ENCODE data around the gene FIGN. TPM values are rescaled to one million over a fixed set of nuclear protein-coding genes. Genes with fewer than 3 reads are reported as not detected.

The FIGN gene
- total and polyA plus RNA-seq, 2 donors (not counting 1 experiment from before 2014, with no cell fraction given), result not detected

DNA sequence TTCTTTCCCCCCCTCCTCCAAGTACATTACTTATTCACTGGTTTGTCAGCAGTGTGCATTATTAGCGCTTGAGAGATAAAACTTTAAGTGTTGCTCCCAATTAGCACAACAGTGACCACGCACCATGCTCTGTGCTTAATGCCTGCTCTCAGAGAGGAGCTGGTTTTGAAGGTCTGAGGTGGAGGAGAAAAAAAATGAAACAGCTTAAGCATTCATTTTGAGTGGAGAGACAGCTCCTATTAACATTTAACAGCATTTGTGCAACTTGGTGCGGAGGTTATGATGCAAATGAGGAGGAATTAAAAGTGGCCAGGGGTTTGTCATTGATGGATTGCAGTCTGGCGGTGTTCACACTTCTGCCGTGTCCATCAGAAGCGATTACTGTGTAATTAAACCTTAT lies 141.8 kb downstream of the FIGN start:
- Mint-ChIP-seq H3K27ac (no peak overlapping the region), H3K4me3 (no peak overlapping the region), H3K27me3 (no peaks in the 10 kb centered on the region), H3K4me1 (no peaks in the 10 kb centered on the region), H3K9me3 (ENCODE audit: insufficient read depth) (no peaks in the 10 kb centered on the region)
- POLR2A ChIA-PET, result no interaction called here
- WGBS (ENCODE audit: insufficient coverage), result 100% methylated on average over 1 of the region's 6 CpGs
- H3K4me3 ChIP-seq (ENCODE audit: control extremely low read depth in 1 of 5, extremely low read depth in 1 of 5, insufficient read depth in 1 of 5, low read depth in 2 of 5, low read length in 4 of 5), result no peak overlapping the region
- H3K36me3 ChIP-seq (replicated peaks in 1 of 2; ENCODE audit: control extremely low read depth in 1 of 2, control insufficient read depth in 1 of 2, extremely low read depth in 1 of 2, insufficient read depth in 2 of 2, low read length in 1 of 2), result no peaks in the 10 kb centered on the region
- no peak for ATAC-seq (ENCODE audit: low read depth)
- H3K4me1 ChIP-seq (ENCODE audit: control insufficient read depth in 2 of 2, insufficient read depth in 2 of 2, low read length in 2 of 2), result no peaks in the 10 kb centered on the region
- no peaks in the 10 kb centered on the region for H3K27me3 ChIP-seq (replicated peaks in 1 of 4; ENCODE audit: control extremely low read depth in 1 of 4, control insufficient read depth in 3 of 4, insufficient read depth in 4 of 4, low read length in 3 of 4)
- no peak overlapping the region for H3K9ac ChIP-seq (ENCODE audit: low read length)
- H4K20me1 ChIP-seq (ENCODE audit: control insufficient read depth, insufficient read depth, low read length, poor library complexity, severe bottlenecking), result no peaks in the 10 kb centered on the region
- no peak overlapping the region for H3K27ac ChIP-seq (ENCODE audit: low read length in 2 of 2)
- H3K9me3 ChIP-seq (ENCODE audit: control extremely low read depth in 1 of 3, control insufficient read depth in 2 of 3, insufficient read depth in 1 of 3, low read length in 2 of 3), result no peaks in the 10 kb centered on the region
- H3K79me2 ChIP-seq (ENCODE audit: control insufficient read depth, insufficient read depth, low read length), result no peaks in the 10 kb centered on the region
- no peak overlapping the region for H3K4me2 ChIP-seq (replicated peaks; ENCODE audit: low read depth, low read length, poor library complexity, severe bottlenecking)
- H2AFZ ChIP-seq (ENCODE audit: insufficient read depth, low read depth, low read length, poor library complexity, severe bottlenecking), result no peak overlapping the region
- TF ChIP-seq EZH2 (IDR thresholded peaks at IDR 0.05; ENCODE audit: borderline replicate concordance, insufficient read depth, low read depth, low read length, poor library complexity, severe bottlenecking), result no peak
- TF ChIP-seq, protein P1, sequence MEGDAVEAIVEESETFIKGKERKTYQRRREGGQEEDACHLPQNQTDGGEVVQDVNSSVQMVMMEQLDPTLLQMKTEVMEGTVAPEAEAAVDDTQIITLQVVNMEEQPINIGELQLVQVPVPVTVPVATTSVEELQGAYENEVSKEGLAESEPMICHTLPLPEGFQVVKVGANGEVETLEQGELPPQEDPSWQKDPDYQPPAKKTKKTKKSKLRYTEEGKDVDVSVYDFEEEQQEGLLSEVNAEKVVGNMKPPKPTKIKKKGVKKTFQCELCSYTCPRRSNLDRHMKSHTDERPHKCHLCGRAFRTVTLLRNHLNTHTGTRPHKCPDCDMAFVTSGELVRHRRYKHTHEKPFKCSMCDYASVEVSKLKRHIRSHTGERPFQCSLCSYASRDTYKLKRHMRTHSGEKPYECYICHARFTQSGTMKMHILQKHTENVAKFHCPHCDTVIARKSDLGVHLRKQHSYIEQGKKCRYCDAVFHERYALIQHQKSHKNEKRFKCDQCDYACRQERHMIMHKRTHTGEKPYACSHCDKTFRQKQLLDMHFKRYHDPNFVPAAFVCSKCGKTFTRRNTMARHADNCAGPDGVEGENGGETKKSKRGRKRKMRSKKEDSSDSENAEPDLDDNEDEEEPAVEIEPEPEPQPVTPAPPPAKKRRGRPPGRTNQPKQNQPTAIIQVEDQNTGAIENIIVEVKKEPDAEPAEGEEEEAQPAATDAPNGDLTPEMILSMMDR (IDR thresholded peaks at IDR 0.05), result no peak
- CTCF ChIA-PET, result no interaction called here
- no peak for DNase-seq
- intact Hi-C loops (cut with micrococcal nuclease), result no loop called here

DNA sequence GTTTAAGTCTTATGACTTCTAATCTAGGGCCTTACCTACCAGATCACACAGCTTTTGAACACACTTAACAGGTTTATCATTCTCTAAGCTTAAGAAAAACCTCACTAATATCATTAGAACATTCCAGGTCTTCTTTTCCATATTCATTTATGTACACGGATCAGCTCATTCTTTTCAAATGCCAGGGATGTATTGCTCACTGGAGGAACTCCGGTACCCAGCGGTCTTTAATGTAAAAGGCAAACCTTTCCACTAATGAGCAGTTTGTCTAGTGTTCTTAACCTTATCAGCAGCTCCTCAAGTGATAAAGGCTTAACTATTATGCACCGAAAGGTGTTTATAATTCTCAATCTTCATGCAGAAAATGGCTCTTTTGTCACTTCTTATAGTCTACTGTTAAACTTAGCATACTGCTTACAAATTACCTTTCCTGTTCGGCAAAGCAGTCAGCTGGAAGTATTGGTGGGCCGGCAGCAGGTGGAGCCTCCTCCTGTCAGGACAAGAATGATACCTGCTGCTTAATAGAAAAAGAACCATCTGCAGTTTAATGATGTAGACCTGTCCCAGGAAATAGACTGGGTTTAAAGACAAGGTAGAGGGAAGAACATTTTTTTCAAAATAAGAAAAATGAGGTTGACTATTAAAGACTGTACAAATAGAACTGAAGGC lies 142.7 kb downstream of the FIGN start:
- H3K4me1 ChIP-seq (ENCODE audit: control insufficient read depth in 2 of 2, insufficient read depth in 2 of 2, low read length in 2 of 2), result no peaks in the 10 kb centered on the region
- H4K20me1 ChIP-seq (ENCODE audit: control insufficient read depth, insufficient read depth, low read length, poor library complexity, severe bottlenecking), result no peaks in the 10 kb centered on the region
- TF ChIP-seq, protein P1 (IDR thresholded peaks at IDR 0.05), result no peak
- TF ChIP-seq EZH2 (IDR thresholded peaks at IDR 0.05; ENCODE audit: borderline replicate concordance, insufficient read depth, low read depth, low read length, poor library complexity, severe bottlenecking), result no peak
- no peak overlapping the region for H3K4me3 ChIP-seq (ENCODE audit: control extremely low read depth in 1 of 5, extremely low read depth in 1 of 5, insufficient read depth in 1 of 5, low read depth in 2 of 5, low read length in 4 of 5)
- H3K27me3 ChIP-seq (replicated peaks in 1 of 4; ENCODE audit: control extremely low read depth in 1 of 4, control insufficient read depth in 3 of 4, insufficient read depth in 4 of 4, low read length in 3 of 4), result no peaks in the 10 kb centered on the region
- Mint-ChIP-seq H3K9me3 (ENCODE audit: insufficient read depth) (no peaks in the 10 kb centered on the region), H3K4me1 (no peaks in the 10 kb centered on the region), H3K27me3 (no peaks in the 10 kb centered on the region), H3K4me3 (no peak overlapping the region), H3K27ac (no peak overlapping the region)
- ChIA-PET POLR2A (no interaction called here), CTCF (interaction anchor here (0.7 kb wide), 1 partner anchor 16 kb away, joined by 3 read pairs; no protein-coding TSS in a partner anchor)
- intact Hi-C loops (cut with micrococcal nuclease), result no loop called here
- WGBS (ENCODE audit: insufficient coverage), result 93% methylated on average over 3 of the region's 6 CpGs
- no peaks in the 10 kb centered on the region for H3K79me2 ChIP-seq (ENCODE audit: control insufficient read depth, insufficient read depth, low read length)
- DNase-seq, result no peak
- H3K4me2 ChIP-seq (replicated peaks; ENCODE audit: low read depth, low read length, poor library complexity, severe bottlenecking), result no peak overlapping the region
- no peak overlapping the region for H2AFZ ChIP-seq (ENCODE audit: insufficient read depth, low read depth, low read length, poor library complexity, severe bottlenecking)
- no peak overlapping the region for H3K27ac ChIP-seq (ENCODE audit: low read length in 2 of 2)
- H3K9ac ChIP-seq (ENCODE audit: low read length), result no peak overlapping the region
- no peak for ATAC-seq (ENCODE audit: low read depth)
- H3K9me3 ChIP-seq (ENCODE audit: control extremely low read depth in 1 of 3, control insufficient read depth in 2 of 3, insufficient read depth in 1 of 3, low read length in 2 of 3), result no peaks in the 10 kb centered on the region
- no peaks in the 10 kb centered on the region for H3K36me3 ChIP-seq (replicated peaks in 1 of 2; ENCODE audit: control extremely low read depth in 1 of 2, control insufficient read depth in 1 of 2, extremely low read depth in 1 of 2, insufficient read depth in 2 of 2, low read length in 1 of 2)
